ENCODE measurements around the gene LGI2.

Gene LGI2

GRCh38 chr4:25051534-25051933 lies 20.8 kb upstream of the LGI2 start:
- no peak for DNase-seq (ENCODE audit: low read depth)
- no peak overlapping the region for H3K4me3 ChIP-seq (ENCODE audit: low read length)
- no peak for TF ChIP-seq CTCF (conservative IDR thresholded peaks at IDR 0.05; ENCODE audit: low read depth, low read length)

GRCh38 chr4:25050370-25051078 lies 19.8 kb upstream of the LGI2 start:
- no peak for DNase-seq (ENCODE audit: low read depth)
- H3K4me3 ChIP-seq (ENCODE audit: low read length): no peak overlapping the region
- no peak for TF ChIP-seq CTCF (conservative IDR thresholded peaks at IDR 0.05; ENCODE audit: low read depth, low read length)

GRCh38 chr4:25043548-25043947 lies 12.8 kb upstream of the LGI2 start:
- no peak overlapping the region for H3K4me3 ChIP-seq (ENCODE audit: low read length)
- DNase-seq (ENCODE audit: low read depth): no peak
- no peak for TF ChIP-seq CTCF (conservative IDR thresholded peaks at IDR 0.05; ENCODE audit: low read depth, low read length)

GRCh38 chr4:25033526-25033925 lies 2.8 kb upstream of the LGI2 start:
- no peak for DNase-seq (ENCODE audit: low read depth)
- no peak overlapping the region for H3K4me3 ChIP-seq (ENCODE audit: low read length)
- TF ChIP-seq CTCF (conservative IDR thresholded peaks at IDR 0.05; ENCODE audit: low read depth, low read length): no peak

- DNase-seq (ENCODE audit: low read depth): no peak
- TF ChIP-seq CTCF (conservative IDR thresholded peaks at IDR 0.05; ENCODE audit: low read depth, low read length): peak; percentile 23
Measured at GRCh38 chr4:25032126-25032525, 1.4 kb upstream of the LGI2 start.

GRCh38 chr4:25031077-25031621 lies 403 bp upstream of the LGI2 start:
- no peak for DNase-seq (ENCODE audit: low read depth)
- TF ChIP-seq CTCF (conservative IDR thresholded peaks at IDR 0.05; ENCODE audit: low read depth, low read length): no peak
- H3K4me3 ChIP-seq (ENCODE audit: low read length): peak overlapping the region; percentile 37

More at GRCh38 chr4:25032126-25032525, 1.4 kb upstream of the LGI2 start:
- H3K4me3 ChIP-seq (ENCODE audit: low read length): no peak overlapping the region

Data from retinal pigment epithelial cell (primary cell).